GM18868 (cell line): ENCODE data around the gene KCNB1.

Experiments
- ATAC-seq: cut with Tn5 transposase; IDR thresholded peaks from one replicate; pipeline ENCODE4 v1.9.1; 2021; ENCODE audit warnings: mild to moderate bottlenecking, moderate library complexity; ENCODE audit not compliant: unreplicated experiment

Gene KCNB1

DNA sequence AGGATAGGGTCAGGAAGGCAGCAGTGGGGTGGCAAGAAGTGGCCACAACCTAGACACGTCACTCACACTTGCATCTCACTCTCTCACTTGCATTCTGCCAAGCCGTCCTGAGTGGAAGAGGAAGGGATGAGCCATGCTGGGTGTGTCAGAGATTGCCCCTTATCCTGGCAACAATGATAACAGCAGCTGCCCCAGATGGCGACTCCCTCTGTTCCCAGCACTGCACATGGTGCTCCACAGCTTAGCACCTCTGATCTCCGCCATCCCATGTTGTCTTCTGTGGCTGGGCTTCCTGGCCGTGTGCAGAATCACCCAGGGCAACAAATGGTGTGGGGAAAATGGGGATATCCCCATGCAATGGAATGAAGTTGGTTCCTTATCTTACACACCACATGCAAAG is 11.1 kb downstream of the KCNB1 start:
- no peak for ATAC-seq

DNA sequence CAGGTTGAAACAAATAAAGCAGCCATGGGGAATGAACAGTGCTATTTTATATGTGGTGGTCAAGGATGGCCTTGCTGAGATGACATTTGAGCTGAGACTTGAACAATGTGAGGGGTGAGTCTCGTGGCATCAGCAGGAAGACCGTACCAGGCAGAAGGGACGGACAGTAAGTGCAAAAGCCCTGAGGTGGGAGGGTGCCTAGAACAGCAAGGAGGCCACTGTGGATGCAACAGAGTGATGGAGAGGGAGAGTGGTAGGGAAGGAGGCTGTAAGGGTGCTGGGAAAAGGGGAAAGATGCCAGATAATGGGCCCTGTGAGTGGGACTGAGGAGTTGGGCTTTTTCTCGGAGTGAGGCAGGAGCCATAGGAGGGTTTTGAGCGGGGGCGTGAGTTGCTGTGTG is 11.5 kb downstream of the KCNB1 start:
- ATAC-seq: no peak

DNA sequence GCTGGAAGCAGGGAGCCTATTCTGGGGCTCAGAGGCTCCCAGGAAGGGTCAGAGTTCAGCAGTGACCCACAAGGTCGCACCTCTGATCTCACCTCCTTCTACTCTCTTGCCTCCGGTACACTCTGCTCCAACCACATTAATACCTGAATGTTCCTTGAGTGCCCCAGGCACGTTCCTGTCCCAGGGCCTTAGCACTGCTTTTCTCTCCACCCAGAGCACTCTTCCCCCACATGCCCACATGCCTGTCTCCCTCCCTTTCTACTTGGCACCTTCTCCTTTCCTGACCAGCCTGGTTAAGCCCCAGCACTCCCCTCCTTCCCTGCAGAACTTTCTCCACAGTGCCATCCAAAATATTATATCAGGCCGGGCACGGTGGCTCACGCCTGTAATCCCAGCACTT is 13.4 kb downstream of the KCNB1 start:
- no peak for ATAC-seq

DNA sequence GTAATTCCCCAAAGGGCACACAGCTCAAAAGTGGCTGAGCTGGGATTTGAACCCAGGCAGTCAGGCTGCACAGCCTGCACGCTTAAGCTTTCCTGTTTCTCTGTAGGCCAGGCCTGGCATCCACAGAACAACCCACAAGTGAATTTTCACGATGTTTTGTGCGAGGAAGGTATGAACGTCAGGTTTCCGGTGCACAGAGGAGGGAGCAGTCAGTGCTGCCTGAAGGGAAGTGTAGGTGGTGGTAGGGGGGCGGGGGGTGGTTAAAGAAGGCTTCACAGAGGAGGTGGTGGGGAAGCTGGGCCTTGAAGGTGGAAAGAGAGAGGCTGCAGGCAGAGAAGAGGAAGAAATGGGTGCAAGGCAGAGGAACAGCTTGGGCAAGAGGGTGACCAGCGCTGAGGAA is 14.1 kb downstream of the KCNB1 start:
- ATAC-seq: no peak

DNA sequence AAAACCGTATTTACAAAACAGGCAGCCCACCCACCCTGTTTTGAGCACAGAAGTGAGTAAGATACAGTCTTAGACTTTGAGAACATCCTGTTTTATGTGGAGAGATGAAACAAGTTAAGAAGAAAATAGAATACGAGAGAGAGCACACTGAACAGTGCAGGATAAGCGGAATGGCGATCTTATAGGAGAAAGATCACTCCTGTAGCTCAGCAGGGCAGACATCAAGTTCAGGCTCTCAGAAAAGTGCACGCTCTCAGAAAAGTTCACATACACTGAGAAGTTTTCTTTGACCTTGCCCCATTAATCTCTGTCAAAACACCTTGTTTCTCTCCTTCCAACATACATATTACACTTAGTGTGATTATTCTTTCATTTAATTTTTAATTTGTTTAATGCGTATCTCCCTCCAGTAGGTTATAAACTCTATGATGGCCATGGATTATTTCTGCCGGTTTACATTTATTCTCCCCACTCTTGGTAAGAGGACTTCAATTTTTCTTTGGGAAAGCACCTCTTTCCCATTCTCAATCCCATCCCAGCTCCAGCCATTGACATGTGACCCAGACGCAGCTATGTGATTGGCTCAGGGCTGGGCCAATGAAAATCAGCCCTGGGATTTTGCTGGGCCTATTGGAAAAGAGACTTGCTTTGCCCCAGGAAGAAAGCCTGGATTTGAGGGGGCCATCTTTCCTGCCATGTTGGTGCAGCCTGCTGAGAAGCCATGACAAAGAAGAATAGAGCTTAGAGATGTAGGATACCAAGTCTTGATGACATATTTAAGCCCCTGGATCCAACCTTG is 16.2 kb downstream of the KCNB1 start:
- ATAC-seq: no peak

DNA sequence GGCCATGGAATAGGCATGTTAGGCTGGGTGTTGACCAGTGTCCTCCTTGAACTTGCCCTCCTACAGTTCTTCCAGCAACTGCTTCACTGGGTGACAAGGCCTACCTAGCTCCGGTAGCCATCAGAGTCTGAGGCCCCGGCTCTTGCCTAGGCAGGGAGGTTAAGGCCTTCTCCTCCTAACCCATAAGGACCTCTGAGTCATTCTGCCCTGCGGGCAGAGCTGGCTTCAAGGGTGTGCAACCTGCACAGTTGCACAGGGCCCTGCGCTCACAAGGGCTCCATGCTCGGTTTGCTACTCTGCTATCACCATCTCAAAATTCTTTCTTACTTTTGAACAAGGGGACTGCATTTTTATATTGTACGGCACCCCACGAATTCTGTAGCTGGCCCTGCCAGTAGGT is 17.9 kb downstream of the KCNB1 start:
- ATAC-seq: no peak

DNA sequence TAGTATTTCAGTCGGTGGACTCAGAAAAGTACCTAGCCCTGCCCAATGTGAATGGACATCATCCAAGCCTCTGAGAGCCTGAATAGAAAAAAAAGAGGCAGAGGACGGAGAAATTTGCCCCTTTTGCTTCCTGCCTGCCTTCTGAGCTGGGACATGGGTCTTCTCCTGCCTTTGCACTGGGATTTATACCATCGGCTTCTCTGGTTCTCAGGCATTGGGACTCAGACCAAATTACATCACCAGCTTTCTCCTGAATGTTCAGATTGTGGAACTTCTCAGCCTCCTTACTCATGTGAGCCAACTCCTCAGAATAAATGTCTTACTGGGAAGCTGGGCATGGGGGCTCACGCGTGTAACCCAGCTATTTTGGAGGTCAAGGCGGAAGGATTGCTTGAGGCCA is 19.8 kb downstream of the KCNB1 start:
- no peak for ATAC-seq

DNA sequence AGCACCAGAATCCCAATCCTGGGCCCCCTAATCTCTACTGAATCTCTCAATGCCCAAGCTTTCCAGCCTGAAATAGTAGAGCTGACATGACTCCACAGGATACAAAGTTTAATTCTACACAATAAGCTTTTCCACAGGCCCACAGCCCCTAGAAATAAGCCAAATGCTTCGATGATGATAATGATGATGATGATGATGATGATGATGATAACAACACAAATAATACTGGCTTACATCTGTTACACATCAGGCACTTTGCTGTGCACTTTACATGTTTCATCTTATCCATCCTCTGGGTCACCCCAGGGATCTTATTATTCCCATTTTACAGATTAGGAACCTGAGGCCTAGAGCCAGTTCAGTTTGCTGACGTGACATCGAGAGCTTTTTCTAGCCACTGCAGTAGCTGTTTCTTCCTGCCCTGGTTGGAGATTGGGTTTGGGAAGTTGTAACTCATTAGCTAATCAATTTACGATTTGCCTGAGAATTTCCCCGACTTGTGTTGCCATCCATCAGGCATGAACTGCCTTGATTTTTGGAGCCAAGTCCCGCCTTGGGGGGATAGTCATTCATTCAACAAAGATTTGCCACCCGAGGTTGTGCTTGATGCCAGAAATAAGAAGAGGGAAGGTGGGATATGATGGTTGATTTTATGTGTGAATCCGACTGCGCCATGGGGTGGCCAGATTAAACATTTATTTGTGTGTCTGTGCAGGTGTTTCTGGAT is 20.4 kb downstream of the KCNB1 start:
- no peak for ATAC-seq

DNA sequence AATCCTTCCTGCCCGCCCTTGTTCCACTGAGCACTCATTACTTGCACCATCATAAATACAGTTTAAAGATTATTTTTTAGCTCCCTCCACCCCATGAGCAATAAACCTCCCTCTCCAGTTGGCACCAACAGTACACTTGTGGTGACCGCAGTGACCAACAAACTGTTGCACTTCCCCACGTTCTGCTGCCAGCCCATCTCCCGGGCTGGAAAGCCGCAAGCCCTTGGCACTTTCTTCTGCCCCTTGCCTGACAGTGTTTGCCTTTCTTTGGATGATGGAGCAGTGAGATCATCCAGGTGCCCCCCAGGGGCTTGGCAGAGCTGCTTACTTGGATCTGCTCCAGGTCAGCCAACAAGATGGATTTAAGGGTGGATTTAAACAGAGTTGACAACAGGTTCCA is 21.6 kb downstream of the KCNB1 start:
- no peak for ATAC-seq

DNA sequence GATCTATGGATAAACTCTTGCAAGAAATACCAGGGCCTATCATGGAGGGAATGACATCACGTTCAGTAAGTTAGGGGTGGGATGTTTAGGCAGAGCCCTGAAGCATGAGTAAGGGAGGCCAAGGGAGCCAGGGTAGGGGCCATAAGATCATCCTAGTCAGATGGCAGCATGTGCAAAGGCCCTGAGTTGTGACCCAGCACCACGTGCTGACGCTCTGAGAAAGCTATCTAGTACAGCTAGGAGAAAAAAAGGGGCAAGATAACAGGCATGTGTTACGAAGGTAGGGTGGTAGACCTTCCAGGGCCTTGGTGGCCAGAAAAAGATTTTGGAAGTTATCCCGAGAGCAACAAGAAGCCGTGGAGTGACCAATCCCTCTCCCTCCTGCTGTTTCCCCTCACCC is 22.3 kb downstream of the KCNB1 start:
- no peak for ATAC-seq

DNA sequence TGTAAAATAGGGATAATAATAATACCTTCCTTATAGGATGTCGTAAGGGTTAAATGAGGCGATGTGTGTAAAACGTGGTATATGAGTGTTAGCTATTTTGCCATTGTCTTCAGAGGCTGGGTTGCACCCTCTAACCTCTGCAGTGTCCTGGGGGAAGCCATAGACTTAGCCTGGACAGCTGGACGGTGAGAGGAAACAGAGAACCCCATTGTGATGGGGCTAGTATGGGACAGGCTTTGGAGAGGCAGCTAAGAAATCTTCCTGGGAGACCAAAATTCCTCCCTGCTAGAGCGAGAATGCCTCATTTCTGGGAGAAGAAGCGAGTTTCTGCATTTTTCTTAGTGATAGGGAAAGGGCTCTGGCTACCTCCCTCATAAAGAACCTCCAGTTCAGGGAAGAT is 22.8 kb downstream of the KCNB1 start:
- no peak for ATAC-seq

DNA sequence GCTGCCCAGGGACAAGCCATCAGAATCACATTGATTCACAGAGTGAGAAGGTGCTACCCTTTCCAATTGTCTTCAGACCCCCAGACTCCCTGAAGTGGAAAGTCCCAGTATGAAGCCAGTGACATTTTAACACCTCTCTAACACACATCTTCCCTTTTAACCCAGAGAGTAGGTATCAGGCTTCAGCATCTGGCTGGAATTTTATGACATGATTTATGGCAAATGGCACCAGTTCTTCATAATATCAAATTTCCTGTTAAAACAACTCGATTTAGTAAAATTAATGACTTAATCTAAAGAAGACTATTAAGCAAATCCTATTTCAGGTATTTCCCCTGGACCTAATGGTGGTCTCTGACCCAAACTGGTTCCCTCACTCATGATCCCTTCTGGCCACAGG is 25.0 kb downstream of the KCNB1 start:
- no peak for ATAC-seq

DNA sequence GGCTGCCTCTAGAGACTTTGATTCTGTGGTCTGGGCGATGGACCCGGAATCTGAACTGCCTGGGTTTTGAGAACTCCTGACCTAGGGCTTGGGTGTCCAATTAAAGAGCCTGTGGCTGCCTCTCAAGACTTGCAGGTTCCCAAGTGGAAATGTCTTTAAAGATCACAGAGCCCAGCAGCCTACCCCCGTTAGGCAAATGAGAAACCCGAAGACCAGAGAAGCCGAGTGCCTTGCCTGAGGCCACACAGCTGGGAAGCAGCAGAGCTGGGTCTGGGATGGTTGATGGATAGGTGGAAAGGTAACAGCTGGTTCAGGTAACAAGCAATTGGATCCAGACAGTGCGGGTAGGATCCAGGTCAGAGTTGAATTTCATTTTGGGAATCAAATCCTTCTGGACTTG is 25.8 kb downstream of the KCNB1 start:
- no peak for ATAC-seq

DNA sequence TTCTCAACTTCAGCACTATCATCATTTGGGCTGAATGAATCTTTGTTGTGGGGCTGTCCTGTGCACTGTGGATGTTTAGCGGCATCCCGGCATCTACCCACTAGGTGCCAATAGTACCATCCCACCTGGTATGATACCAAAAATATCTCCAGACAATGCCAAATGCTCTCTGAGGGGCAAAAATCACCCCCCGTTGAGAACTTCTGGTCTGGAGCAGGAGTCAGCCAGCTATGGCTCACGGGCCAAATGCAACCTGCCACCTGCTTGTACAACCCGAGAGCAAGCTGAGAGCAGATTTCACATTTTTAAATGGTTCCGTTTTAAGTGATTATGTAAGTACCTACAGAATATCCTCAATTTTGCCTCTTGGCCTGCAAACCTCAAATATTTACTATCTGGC is 26.8 kb downstream of the KCNB1 start:
- no peak for ATAC-seq

DNA sequence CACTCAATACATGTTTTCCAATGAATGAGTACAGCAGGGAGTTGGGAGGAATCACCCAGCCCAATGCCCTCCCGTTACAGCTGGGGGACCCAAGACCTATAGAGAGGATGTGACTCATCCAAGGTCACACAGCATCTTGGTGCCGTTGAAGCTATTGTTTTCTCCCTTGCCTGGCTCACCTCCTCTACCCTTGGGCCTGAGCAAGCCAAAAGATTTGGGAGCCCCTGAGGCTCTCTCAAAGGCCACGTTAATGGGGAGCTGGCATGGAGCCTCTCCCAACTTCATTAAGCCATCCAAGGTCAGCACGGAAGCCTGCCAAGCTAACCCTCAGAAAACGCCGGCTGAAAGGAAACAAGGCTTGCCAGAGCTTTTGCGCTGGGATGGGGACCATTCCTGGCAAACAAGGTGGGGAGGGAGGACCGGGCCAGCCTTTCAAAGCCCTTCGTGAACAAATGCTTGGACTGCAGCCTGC is 30.4 kb downstream of the KCNB1 start:
- no peak for ATAC-seq

DNA sequence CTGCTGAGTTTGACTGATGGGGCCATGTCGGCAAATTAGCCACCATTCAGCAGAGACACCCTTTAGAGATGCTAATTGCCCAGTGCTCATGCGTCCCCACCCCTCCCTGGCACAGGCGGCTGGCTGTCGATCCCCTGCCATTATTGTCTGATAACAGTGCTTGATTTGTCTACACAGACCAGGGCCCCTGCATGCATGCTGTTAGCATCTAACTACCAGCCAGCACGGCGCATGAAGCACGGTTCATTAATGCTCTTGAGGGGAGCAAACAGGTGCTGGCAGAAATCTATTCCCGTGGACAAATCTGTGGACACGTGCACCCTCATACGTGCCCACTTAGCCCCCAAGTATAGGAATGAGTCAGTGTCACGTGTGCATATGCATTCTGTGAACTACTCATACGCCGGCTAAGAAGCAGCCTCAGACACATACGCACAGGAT is 32.2 kb downstream of the KCNB1 start:
- no peak for ATAC-seq

DNA sequence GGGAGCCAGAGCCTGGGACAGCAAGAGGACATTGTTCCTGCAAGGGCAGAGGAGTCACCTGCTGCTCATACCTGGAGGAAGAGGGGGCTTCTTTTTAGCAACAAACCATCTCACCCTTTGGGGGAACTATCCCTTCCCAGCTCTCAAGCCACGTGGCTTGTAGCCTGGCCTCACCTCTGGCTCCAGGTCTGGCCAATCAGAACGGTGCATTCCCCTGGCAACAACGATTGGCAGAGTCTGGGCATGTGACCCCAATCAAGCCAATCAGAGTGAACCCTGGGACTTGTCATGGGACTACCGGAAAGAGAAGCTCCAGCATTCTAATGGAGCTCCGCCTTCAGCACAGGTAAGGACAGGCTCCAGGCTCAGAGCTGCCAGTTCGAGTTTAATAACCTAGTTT is 33.6 kb downstream of the KCNB1 start:
- no peak for ATAC-seq

DNA sequence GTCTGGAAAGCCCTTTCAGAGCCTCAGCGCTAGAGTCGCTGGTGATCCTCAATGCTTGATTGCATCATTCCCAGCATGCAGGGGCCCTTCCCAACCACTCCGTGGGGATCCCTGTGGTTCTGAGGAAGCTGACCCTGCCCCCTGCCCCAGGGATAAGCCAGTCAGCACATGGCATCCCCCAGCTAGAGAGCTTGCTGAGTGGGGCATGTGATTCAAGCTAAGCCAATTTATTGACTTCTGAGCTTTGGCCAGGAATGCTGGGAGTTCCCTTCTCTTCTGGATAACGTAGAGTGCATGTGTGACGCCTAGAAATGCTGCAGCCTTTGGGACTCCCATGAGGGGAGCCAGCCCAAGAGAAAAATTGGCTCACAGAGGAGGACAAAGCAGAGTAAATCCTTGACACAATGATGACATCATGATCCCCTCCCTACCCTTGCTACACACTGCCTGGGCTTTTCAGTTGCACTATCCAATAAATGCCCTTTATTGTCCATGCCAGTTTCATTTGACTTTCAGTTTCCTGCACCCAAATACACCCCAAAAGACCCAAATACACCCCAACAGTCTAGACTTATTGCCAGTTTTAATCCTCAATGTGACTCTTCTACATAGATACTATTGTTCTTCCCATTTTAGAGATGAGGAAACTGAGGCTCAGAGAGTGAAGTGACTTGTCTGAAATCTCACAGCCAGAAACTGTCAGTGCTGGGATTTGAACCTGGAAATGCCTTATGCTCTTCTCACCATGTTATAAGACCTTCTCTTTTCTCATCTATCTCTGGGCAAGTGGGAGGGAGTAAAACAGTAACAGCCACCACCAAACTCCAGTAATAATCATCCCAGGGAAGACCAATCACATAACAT is 34.3 kb downstream of the KCNB1 start:
- no peak for ATAC-seq

DNA sequence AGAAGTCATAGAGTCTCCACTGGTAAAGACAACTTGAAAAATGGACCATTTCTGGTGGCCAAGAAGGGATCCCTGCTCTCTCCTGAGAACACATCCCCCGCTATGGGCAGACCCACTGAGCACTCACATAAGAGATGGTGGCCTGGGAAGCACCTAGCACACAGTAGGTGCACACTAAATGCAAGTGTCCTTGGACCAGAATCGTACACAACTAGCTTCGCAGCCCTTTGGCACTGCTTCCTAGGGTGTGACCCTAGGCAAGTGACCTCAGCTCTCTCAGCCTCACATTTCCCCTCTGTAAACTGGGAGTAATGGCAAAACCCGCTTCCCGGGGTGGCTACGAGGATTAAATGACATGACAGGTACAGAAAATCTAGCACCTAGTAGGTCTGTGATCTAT is 35.1 kb downstream of the KCNB1 start:
- ATAC-seq: no peak

DNA sequence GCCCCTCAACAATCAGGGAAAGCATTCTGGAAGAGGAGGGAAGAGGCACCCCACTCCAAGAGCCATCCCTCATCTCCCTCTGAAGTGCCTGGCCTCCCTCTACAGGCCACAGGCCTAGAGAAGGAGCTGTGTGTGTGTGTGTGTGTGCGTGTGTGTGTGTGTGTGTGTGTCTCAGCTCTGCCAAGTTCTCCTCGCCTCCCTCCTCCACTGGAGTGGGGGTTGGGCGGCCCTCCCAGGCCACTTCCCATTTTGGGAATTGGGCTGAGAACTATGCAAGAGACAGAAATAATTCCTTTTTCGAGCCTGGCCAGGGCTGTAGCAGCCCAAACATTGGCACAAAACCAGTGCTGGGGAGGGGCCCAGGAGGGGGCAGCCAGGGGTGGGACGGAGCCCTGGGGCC is 35.7 kb downstream of the KCNB1 start:
- no peak for ATAC-seq

DNA sequence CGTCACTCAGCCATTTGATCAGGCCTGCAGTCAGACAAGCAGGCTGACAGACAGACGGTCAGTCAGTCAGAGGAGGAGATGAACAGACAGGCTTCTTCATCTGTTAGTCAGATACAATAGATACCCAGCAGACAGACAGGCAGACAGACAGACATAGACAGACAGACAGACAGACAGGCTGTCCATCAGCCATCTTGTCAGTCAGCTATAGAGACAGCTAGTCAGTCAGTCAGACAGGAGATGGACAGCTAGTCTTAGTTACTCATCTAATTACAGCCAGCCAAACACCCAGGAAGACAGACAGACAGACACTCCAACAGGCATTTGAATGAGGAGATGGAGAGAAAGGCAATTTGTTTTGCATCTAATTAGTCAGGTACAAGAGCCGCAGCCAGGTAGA is 36.4 kb downstream of the KCNB1 start:
- no peak for ATAC-seq

DNA sequence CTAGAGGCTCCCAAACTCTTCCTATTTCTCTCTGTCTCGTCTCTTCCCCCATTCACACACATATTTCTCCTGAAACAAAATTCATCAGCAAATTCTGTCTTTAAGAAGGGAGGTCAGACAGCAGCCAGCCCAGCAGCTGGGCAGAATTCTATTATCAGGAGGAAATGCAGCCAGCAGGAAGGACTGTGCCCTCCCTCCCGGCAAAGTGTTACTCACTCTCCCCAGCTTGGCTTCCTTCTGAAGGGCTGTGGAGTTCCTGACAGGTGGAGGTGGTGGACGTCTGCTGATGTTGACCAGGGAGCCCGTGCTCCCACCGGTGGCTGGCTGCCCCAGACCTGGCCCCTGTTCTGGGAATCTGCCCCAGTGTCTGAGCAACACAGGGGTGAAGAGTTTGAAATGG is 37.3 kb downstream of the KCNB1 start:
- ATAC-seq: no peak
